Measurements from ENCODE around the gene EPG5.
A peak's percentile ranks its signal among the peaks of the same experiment; 100 is the strongest.

EPG5 gene

GRCh38 chr18:45940724-45941123 lies 26.4 kb downstream of the EPG5 start:
- Mint-ChIP-seq H3K9me3 (no peaks in the 10 kb centered on the region), H3K4me1 (no peaks in the 10 kb centered on the region), H3K4me3 (no peak overlapping the region), H3K27me3 (ENCODE audit: low read depth, poor library complexity) (no peaks in the 10 kb centered on the region), H3K36me3 (ENCODE audit: low read depth) (peaks cover 68% of the 10 kb centered on the region), H3K27ac (no peak overlapping the region)
- no peak for TF ChIP-seq CTCF (IDR thresholded peaks at IDR 0.05)
- no peak for DNase-seq

- Mint-ChIP-seq H3K9me3 (no peaks in the 10 kb centered on the region), H3K27me3 (ENCODE audit: low read depth, poor library complexity) (no peaks in the 10 kb centered on the region), H3K4me3 (no peak overlapping the region), H3K4me1 (no peaks in the 10 kb centered on the region), H3K36me3 (ENCODE audit: low read depth) (peaks cover 55% of the 10 kb centered on the region), H3K27ac (no peak overlapping the region)
- no peak for TF ChIP-seq CTCF (IDR thresholded peaks at IDR 0.05)
- no peak for DNase-seq
Observed at GRCh38 chr18:45939236-45939635, 27.9 kb downstream of the EPG5 start.

GRCh38 chr18:45938488-45938935 lies 28.6 kb downstream of the EPG5 start:
- H3K9me3 Mint-ChIP-seq, result no peaks in the 10 kb centered on the region
- H3K4me1 Mint-ChIP-seq, result no peaks in the 10 kb centered on the region

GRCh38 chr18:45935591-45936335 lies 31.4 kb downstream of the EPG5 start:
- peaks cover 34% of the 10 kb centered on the region for H3K36me3 Mint-ChIP-seq (ENCODE audit: low read depth)
- peak overlapping the region; percentile 85 for H3K27ac Mint-ChIP-seq
- H3K4me3 Mint-ChIP-seq, result no peak overlapping the region
- H3K9me3 Mint-ChIP-seq, result no peaks in the 10 kb centered on the region
- no peaks in the 10 kb centered on the region for H3K27me3 Mint-ChIP-seq (ENCODE audit: low read depth, poor library complexity)
- DNase-seq, result no peak
- no peaks in the 10 kb centered on the region for H3K4me1 Mint-ChIP-seq
- no peak for TF ChIP-seq CTCF (IDR thresholded peaks at IDR 0.05)

More at GRCh38 chr18:45938488-45938935, 28.6 kb downstream of the EPG5 start:
- no peaks in the 10 kb centered on the region for H3K27me3 Mint-ChIP-seq (ENCODE audit: low read depth, poor library complexity)
- no peak for DNase-seq
- H3K4me3 Mint-ChIP-seq, result no peak overlapping the region
- TF ChIP-seq CTCF (IDR thresholded peaks at IDR 0.05), result no peak
- peaks cover 48% of the 10 kb centered on the region for H3K36me3 Mint-ChIP-seq (ENCODE audit: low read depth)
- no peak overlapping the region for H3K27ac Mint-ChIP-seq

- no peak for DNase-seq
- Mint-ChIP-seq H3K36me3 (ENCODE audit: low read depth) (peaks cover 35% of the 10 kb centered on the region), H3K27ac (no peak overlapping the region), H3K27me3 (ENCODE audit: low read depth, poor library complexity) (no peaks in the 10 kb centered on the region), H3K4me1 (no peaks in the 10 kb centered on the region), H3K9me3 (no peaks in the 10 kb centered on the region), H3K4me3 (no peak overlapping the region)
- TF ChIP-seq CTCF (IDR thresholded peaks at IDR 0.05), result no peak
Observed at GRCh38 chr18:45932708-45933107, 34.4 kb downstream of the EPG5 start.

- Mint-ChIP-seq H3K27me3 (ENCODE audit: low read depth, poor library complexity) (no peaks in the 10 kb centered on the region), H3K4me1 (peaks cover 2% of the 10 kb centered on the region), H3K9me3 (no peaks in the 10 kb centered on the region), H3K4me3 (no peak overlapping the region), H3K36me3 (ENCODE audit: low read depth) (peaks cover 52% of the 10 kb centered on the region), H3K27ac (no peak overlapping the region)
- no peak for DNase-seq
- TF ChIP-seq CTCF (IDR thresholded peaks at IDR 0.05), result no peak
Observed at GRCh38 chr18:45930963-45931362, 36.2 kb downstream of the EPG5 start.
